Measurements from ENCODE around the gene ZNF654.

- TF ChIP-seq POLR2A (IDR thresholded peaks at IDR 0.05) (no peak), CTCF (IDR thresholded peaks at IDR 0.05) (no peak), POLR2AphosphoS5 (IDR thresholded peaks at IDR 0.05) (no peak), EP300 (IDR thresholded peaks at IDR 0.05) (no peak)
Observed at GRCh38 chr3:88076712-88077111, 17.7 kb downstream of the ZNF654 start.

Data from suprapubic skin (tissue), 4 donors.